Thoracic aorta (tissue), 2 donors: ENCODE results near the gene FAM78A. TPM values are rescaled to one million over a fixed set of nuclear protein-coding genes. Genes with fewer than 3 reads are reported as not detected.

Source experiments
- ATAC-seq: fragments of 150-250 bp; one replicate; pipeline ENCODE4 v1.8.0; 2017; ENCODE audit warnings: low read depth; ENCODE audit not compliant: insufficient number of reproducible peaks, low FRiP score
- DNase-seq: peaks from one replicate; pipeline ENCODE4 v3.0.0-alpha.2; 2020; ENCODE audit warnings: low spot score
- H3K27ac ChIP-seq, 2 donors: fragments of 200-600 bp; sonication (generic); 1 replicate in 1 of 2; 2 replicates in 1 of 2; pipeline ENCODE4 v1.5.1; 2016; ENCODE audit warnings: mild to moderate bottlenecking in 2 of 2, moderate library complexity in 2 of 2
- H3K27me3 ChIP-seq: fragments of 200-600 bp; sonication (generic); replicated peaks from 2 replicates; pipeline ENCODE4 v1.6.0; 2016; ENCODE audit warnings: mild to moderate bottlenecking; ENCODE audit not compliant: insufficient read depth
- H3K36me3 ChIP-seq: fragments of 200-600 bp; sonication (generic); one replicate; pipeline ENCODE4 v1.5.1; 2016
- H3K4me1 ChIP-seq, 2 donors: fragments of 200-600 bp; sonication (generic); 1 replicate in 1 of 2; 2 replicates in 1 of 2; pipeline versions ENCODE4 v1.5.1 to v1.6.0; 2016; ENCODE audit warnings: low read depth in 2 of 2, mild to moderate bottlenecking in 1 of 2; ENCODE audit not compliant: control insufficient read depth in 1 of 2
- H3K4me3 ChIP-seq: fragments of 200-600 bp; sonication (generic); 2 replicates; pipeline ENCODE4 v1.5.1; 2016; ENCODE audit warnings: mild to moderate bottlenecking
- H3K9me3 ChIP-seq: fragments of 200-600 bp; sonication (generic); 2 replicates; pipeline ENCODE4 v1.5.1; 2016
- total RNA-seq, 2 donors: library from RNA; depleted of rRNA; stranded (reverse); fragments of >200 nt; gene quantifications; one replicate each; pipeline versions ENCODE4 v1.1.0 to v1.2.3, GENCODE V29; 2016
- TF ChIP-seq, protein P1 (sequence below): fragments of 200-600 bp; sonication (generic); IDR thresholded peaks from one replicate; pipeline ENCODE4 v1.5.1; 2019; ENCODE audit warnings: antibody characterized with exemption

Gene FAM78A
- total RNA-seq, 2 donors from 2014 or later = 5.0 to 5.7 TPM

DNA sequence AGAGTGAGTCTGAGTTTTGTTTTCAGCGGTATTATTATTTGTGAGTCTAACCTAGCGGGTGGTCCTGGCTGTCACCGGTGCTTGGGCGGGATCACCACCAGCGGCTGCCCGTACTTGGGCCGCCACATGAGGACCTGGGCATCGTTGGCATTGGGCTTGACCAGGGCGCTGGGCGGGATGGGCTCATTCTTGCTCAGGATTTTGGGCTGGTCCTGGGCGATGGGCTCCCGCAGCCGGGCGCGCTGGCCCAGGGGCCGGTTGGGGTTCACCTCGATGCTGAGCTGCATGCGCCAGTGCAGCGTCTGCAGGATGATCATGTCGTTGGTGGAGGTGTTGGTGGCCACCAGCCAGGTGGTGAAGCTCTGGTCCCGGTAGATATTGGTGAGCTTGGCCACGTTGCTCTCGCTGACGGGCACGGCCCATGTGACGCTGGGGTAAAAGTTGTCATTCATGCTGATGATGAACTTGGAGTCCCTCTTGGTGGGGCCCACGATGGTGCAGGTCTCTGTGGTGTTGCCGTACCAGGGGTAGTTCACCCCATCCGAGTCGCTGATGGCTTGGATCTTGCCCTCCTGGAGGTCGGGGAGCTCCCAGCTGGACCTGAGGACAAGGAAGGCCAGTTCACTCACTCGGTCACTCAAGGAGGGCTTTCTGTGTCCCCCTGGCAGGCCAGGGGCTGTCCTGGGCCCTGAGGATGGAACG, 15.4 kb downstream of the FAM78A start:
- Histone ChIP-seq H3K36me3 (no peaks in the 10 kb centered on the region), H3K4me1 (peaks cover 0 to 1% of the 10 kb centered on the region in 2 donors), H3K27ac (no peak overlapping the region), H3K4me3 (no peak overlapping the region), H3K27me3 (no peaks in the 10 kb centered on the region), H3K9me3 (no peaks in the 10 kb centered on the region)
- ATAC-seq (no peak), DNase-seq (no peak)
- TF ChIP-seq, protein P1, sequence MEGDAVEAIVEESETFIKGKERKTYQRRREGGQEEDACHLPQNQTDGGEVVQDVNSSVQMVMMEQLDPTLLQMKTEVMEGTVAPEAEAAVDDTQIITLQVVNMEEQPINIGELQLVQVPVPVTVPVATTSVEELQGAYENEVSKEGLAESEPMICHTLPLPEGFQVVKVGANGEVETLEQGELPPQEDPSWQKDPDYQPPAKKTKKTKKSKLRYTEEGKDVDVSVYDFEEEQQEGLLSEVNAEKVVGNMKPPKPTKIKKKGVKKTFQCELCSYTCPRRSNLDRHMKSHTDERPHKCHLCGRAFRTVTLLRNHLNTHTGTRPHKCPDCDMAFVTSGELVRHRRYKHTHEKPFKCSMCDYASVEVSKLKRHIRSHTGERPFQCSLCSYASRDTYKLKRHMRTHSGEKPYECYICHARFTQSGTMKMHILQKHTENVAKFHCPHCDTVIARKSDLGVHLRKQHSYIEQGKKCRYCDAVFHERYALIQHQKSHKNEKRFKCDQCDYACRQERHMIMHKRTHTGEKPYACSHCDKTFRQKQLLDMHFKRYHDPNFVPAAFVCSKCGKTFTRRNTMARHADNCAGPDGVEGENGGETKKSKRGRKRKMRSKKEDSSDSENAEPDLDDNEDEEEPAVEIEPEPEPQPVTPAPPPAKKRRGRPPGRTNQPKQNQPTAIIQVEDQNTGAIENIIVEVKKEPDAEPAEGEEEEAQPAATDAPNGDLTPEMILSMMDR = no peak

DNA sequence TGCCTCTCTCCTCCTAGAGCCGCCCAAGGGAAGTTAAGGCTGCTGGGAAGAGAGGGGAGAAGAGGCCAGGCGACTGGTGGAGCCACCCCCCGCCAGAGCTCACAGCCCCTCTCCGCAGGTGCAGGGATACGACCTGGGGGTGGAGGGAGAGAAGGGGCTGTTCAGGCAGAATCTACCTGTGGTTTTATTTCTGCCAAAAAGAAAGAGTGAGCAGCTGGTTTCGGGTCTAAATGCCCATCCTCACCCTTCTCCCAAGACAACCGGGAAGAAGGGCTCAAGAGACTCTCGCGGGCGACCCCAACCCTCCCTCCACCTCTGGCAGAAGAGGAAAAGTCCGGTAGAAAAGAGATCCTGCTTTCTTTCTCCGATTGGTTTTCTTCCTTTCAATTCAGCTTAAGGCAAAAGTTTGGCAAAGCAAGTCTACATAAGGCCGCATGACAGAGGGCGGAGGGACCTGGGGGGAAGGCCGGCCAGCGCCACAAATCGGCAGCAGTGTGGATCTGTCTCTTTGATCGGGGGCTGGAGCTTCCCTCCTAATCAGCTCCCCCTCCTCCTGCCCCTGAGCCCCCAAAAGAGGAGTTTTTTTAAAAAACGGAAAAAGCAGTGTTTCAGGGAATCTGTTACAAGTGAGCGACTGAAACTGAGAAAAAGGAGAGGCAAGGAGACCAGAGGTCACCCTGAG, 16.3 kb downstream of the FAM78A start:
- ATAC-seq (no peak), DNase-seq (no peak)
- H3K27me3 ChIP-seq = no peaks in the 10 kb centered on the region
- H3K4me1 ChIP-seq = peaks cover 0 to 6% of the 10 kb centered on the region in 2 donors
- H3K36me3 ChIP-seq = no peaks in the 10 kb centered on the region
- H3K9me3 ChIP-seq = no peaks in the 10 kb centered on the region
- no peak overlapping the region for H3K27ac ChIP-seq
- TF ChIP-seq, protein P1 = no peak
- no peak overlapping the region for H3K4me3 ChIP-seq

- H3K36me3 ChIP-seq = no peaks in the 10 kb centered on the region
- H3K4me1 ChIP-seq = peaks cover 0 to 6% of the 10 kb centered on the region in 2 donors
- no peak for ATAC-seq
- no peak overlapping the region for H3K4me3 ChIP-seq
- TF ChIP-seq, protein P1 = no peak
- no peaks in the 10 kb centered on the region for H3K27me3 ChIP-seq
- DNase-seq = no peak
- H3K27ac ChIP-seq = no peak overlapping the region
- H3K9me3 ChIP-seq = no peaks in the 10 kb centered on the region
These were observed 16.8 kb downstream of the FAM78A start for GRCh38 chr9:131259432-131259898.

GRCh38 chr9:131258698-131259431, 17.4 kb downstream of the FAM78A start:
- ATAC-seq (no peak), DNase-seq (no peak)
- H3K4me3 ChIP-seq = no peak overlapping the region
- no peaks in the 10 kb centered on the region for H3K27me3 ChIP-seq
- no peaks in the 10 kb centered on the region for H3K36me3 ChIP-seq
- H3K27ac ChIP-seq = no peak overlapping the region
- H3K9me3 ChIP-seq = no peaks in the 10 kb centered on the region
- peaks cover 0 to 6% of the 10 kb centered on the region in 2 donors for H3K4me1 ChIP-seq
- TF ChIP-seq, protein P1 = no peak

GRCh38 chr9:131258186-131258585, 18.1 kb downstream of the FAM78A start:
- H3K4me1 ChIP-seq = peaks cover 0 to 6% of the 10 kb centered on the region in 2 donors
- no peaks in the 10 kb centered on the region for H3K36me3 ChIP-seq
- H3K4me3 ChIP-seq = no peak overlapping the region
- TF ChIP-seq, protein P1 = no peak
- H3K27me3 ChIP-seq = no peaks in the 10 kb centered on the region
- no peak overlapping the region for H3K27ac ChIP-seq
- ATAC-seq (no peak), DNase-seq (no peak)
- H3K9me3 ChIP-seq = no peaks in the 10 kb centered on the region
